HepG2 (cell line): ENCODE measurements around the gene ACSF3. TPM values are rescaled to one million over a fixed set of nuclear protein-coding genes. Genes with fewer than 3 reads are reported as not detected.

Experiments
- ATAC-seq: fragments of 200-7000 bp; cut with Tn5 transposase; 3 replicates; pipeline ENCODE4 v1.9.1; 2020; ENCODE audit warnings: mild to moderate bottlenecking, moderate library complexity
- BruUV-seq: library from RNA; stranded (reverse); fragments of 400-500 nt; replicated peaks from 2 replicates; lab custom pipeline; 2021; lab: Mats Ljungman, UMichigan
- CTCF ChIA-PET: fragments of 300-600 bp; formaldehyde crosslinking; extraction: SDS; loops from one replicate; lab custom pipeline; 2021; ENCODE audit warnings: low total read pairs, inconsistent platforms, low intra/inter-chr PET ratio; lab: Yijun Ruan, JAX
- POLR2A ChIA-PET: fragments of 350-600 bp; sonication (Branson Sonifier 250); formaldehyde crosslinking; loops from one replicate; lab custom pipeline; 2020; ENCODE audit warnings: antibody characterized with exemption, inconsistent platforms; lab: Yijun Ruan, JAX
- DNase-seq: peaks from one replicate; pipeline ENCODE4 v3.0.0-alpha.2; 2015; ENCODE audit warnings: low spot score
- FAIRE-seq: peaks from 3 replicates; lab custom pipeline; 2011; peaks lifted over from hg19 to GRCh38; lab: Jason Lieb, UNC
- H2AFZ ChIP-seq: one replicate; pipeline ENCODE4 v1.6.1; 2011; ENCODE audit warnings: low read length, inconsistent platforms
- H3K27ac ChIP-seq: fragments of 300-600 bp; 3 replicates; pipeline ENCODE4 v1.8.0; 2011; ENCODE audit warnings: mixed run types, mild to moderate bottlenecking, mixed read lengths, low read length, inconsistent platforms; ENCODE audit not compliant: insufficient read depth; ENCODE audit errors: extremely low read length
- H3K27me3 ChIP-seq, 2 experiments: fragments of 200-600 bp in 1 of 2; 2 replicates in 1 of 2; 3 replicates in 1 of 2; pipeline versions ENCODE4 v1.6.0 to v1.8.0; 2011; ENCODE audit warnings: low read length in 2 of 2, mild to moderate bottlenecking in 2 of 2, moderate library complexity in 2 of 2, inconsistent platforms in 1 of 2; ENCODE audit not compliant: insufficient read depth in 2 of 2, control insufficient read depth in 1 of 2
- H3K36me3 ChIP-seq, 2 experiments: fragments of 200-600 bp in 1 of 2; replicated peaks in 1 of 2; 2 replicates in 1 of 2; 3 replicates in 1 of 2; pipeline versions ENCODE4 v1.5.1 to v1.8.0; 2011; ENCODE audit warnings: low read length in 2 of 2, inconsistent platforms in 1 of 2; ENCODE audit not compliant: insufficient read depth in 2 of 2, control insufficient read depth in 1 of 2
- H3K4me1 ChIP-seq: 2 replicates; pipeline ENCODE4 v1.5.1; 2012; ENCODE audit warnings: low read length, inconsistent platforms; ENCODE audit not compliant: insufficient read depth
- H3K4me2 ChIP-seq: 2 replicates; pipeline ENCODE4 v1.6.0; 2011; ENCODE audit warnings: low read depth, low read length, inconsistent platforms
- H3K4me3 ChIP-seq, 3 experiments: fragments of 200-600 bp in 1 of 3; sonication (generic), shearing (Covaris generic) in 1 of 3; replicated peaks in 1 of 3; 2 replicates each; pipeline ENCODE4 v1.5.1; 2011 to 2016; ENCODE audit warnings: low read length in 3 of 3, inconsistent platforms in 2 of 3, low read depth in 2 of 3, mild to moderate bottlenecking in 2 of 3, control low read depth in 1 of 3, mixed read lengths in 1 of 3; ENCODE audit not compliant: insufficient read depth in 1 of 3
- H3K79me2 ChIP-seq: one replicate; pipeline ENCODE4 v1.6.1; 2011; ENCODE audit warnings: low read length, inconsistent platforms; ENCODE audit not compliant: insufficient read depth
- H3K9ac ChIP-seq: 2 replicates; pipeline ENCODE4 v1.6.0; 2011; ENCODE audit warnings: mild to moderate bottlenecking, low read depth, low read length, inconsistent platforms; ENCODE audit not compliant: insufficient read depth
- H3K9me3 ChIP-seq: 2 replicates; pipeline ENCODE4 v1.5.1; 2012; ENCODE audit warnings: mild to moderate bottlenecking, low read length
- H4K20me1 ChIP-seq: 2 replicates; pipeline ENCODE4 v1.6.0; 2011; ENCODE audit warnings: inconsistent platforms, mild to moderate bottlenecking, low read length, moderate library complexity; ENCODE audit not compliant: insufficient read depth
- HNRNPLL ChIP-seq: fragments of 200-400 bp; formaldehyde crosslinking; IDR thresholded peaks from 2 replicates; pipeline ENCODE4 v1.6.1; 2017; ENCODE audit warnings: mild to moderate bottlenecking, low read depth, low read length; ENCODE audit not compliant: poor library complexity, severe bottlenecking
- NRL ChIP-seq: sonication (generic); formaldehyde crosslinking; IDR thresholded peaks from 2 replicates; pipeline ENCODE4 v1.5.0; 2020; ENCODE audit warnings: missing genetic modification reagents, mild to moderate bottlenecking, moderate library complexity, borderline replicate concordance
- ZNF383 ChIP-seq: sonication (generic); formaldehyde crosslinking; IDR thresholded peaks from 2 replicates; pipeline ENCODE4 v1.4.0; 2020; ENCODE audit warnings: missing genetic modification reagents, mild to moderate bottlenecking, borderline replicate concordance
- WGBS: methylation state at CpG from one replicate; pipeline ENCODE4 v1.1.6; 2017; ENCODE audit warnings: low lambda C conversion rate; 5-methylcytosine and 5-hydroxymethylcytosine counted together
- in situ Hi-C: cut with HindIII; loops from 2 replicates; pipeline ENCODE4 v1.10.0; 2017; ENCODE audit warnings: low pct_unique_long_range_greater_than_20kb; ENCODE audit not compliant: extremely low pct_ligation_motif_present
- intact Hi-C: fragments of 100-400 bp; cut with micrococcal nuclease; formaldehyde crosslinking; loops from one replicate; pipeline ENCODE4 v1.10.0; 2022; ENCODE audit not compliant: unreplicated experiment
- polyA plus RNA-seq, 8 experiments: library from polyadenylated mRNA; depleted of rRNA in 3 of 8; stranded (reverse) in 7 of 8; unstranded in 1 of 8; fragments of >200 nt; fragmentation: Illumina TruSeq in 4 of 8; extraction: Trizol in 4 of 8; gene quantifications; 2 replicates each; pipeline versions ENCODE4 v1.2.1 to v1.2.3, GENCODE V29; 2011 to 2016; ENCODE audit warnings: low read depth in 4 of 8, missing spikeins in 1 of 8, mixed read lengths in 1 of 8; ENCODE audit not compliant: insufficient read depth in 1 of 8
- total RNA-seq, 5 experiments: library from RNA; depleted of rRNA; stranded (reverse); fragments of >200 nt; fragmentation: Illumina TruSeq; extraction: Trizol; gene quantifications; 2 replicates each; pipeline ENCODE4 v1.2.3, GENCODE V29; 2016; ENCODE audit warnings: low read depth in 1 of 5
- TF ChIP-seq, protein P1 (sequence below): sonication (generic); formaldehyde crosslinking; IDR thresholded peaks from 2 replicates; pipeline ENCODE4 v1.4.0; 2020; ENCODE audit warnings: missing genetic modification reagents
- TF ChIP-seq, protein P2 (sequence below): sonication (generic); formaldehyde crosslinking; IDR thresholded peaks from 2 replicates; pipeline ENCODE4 v1.4.0; 2020; ENCODE audit warnings: missing genetic modification reagents
- TF ChIP-seq, protein P3 (sequence below): sonication (generic); formaldehyde crosslinking; IDR thresholded peaks from 2 replicates; pipeline ENCODE4 v1.5.0; 2020; ENCODE audit warnings: mild to moderate bottlenecking, missing genetic modification reagents, moderate library complexity
- TF ChIP-seq, protein P4 (sequence below): sonication (generic); formaldehyde crosslinking; IDR thresholded peaks from 2 replicates; pipeline ENCODE4 v1.9.0; 2022; ENCODE audit warnings: missing genetic modification reagents, mild to moderate bottlenecking, borderline replicate concordance
- TF ChIP-seq, protein P5 (sequence below): sonication (generic); formaldehyde crosslinking; IDR thresholded peaks from 2 replicates; pipeline ENCODE4 v1.5.1; 2020; ENCODE audit warnings: missing genetic modification reagents, mild to moderate bottlenecking, borderline replicate concordance

The ACSF3 gene
- total and polyA plus RNA-seq, 2 of the 13 experiments (the other 11 are each of a cell fraction or from before 2014, with no cell fraction given) = 14.9 to 30.6 TPM

DNA sequence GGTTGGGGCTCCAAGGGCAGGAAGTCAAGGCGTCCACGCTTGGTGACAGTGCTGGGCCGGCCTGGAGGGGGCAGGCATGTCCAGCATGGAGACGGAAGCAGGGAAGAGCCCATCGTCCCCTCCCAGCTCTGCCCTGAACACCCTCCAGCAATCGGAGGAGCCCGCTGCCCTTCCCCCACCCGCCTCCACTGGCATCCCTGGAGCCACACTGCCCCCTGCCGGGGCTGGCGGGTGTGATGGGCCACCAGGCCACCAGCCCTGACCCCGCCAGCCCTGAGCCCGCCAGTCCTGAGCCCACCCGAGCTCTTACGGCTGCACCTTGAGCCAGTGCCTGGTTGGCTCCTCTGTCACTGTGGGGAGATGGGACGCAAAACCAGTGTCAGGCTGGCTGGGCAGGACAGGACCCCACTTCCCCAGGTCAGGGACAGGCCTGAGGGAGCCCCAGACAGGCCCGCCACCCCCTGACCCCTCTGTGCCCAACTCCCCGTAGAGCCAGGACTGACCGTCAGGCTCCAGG, 73.8 kb downstream of the ACSF3 start (continued):
- TF ChIP-seq, protein P1, sequence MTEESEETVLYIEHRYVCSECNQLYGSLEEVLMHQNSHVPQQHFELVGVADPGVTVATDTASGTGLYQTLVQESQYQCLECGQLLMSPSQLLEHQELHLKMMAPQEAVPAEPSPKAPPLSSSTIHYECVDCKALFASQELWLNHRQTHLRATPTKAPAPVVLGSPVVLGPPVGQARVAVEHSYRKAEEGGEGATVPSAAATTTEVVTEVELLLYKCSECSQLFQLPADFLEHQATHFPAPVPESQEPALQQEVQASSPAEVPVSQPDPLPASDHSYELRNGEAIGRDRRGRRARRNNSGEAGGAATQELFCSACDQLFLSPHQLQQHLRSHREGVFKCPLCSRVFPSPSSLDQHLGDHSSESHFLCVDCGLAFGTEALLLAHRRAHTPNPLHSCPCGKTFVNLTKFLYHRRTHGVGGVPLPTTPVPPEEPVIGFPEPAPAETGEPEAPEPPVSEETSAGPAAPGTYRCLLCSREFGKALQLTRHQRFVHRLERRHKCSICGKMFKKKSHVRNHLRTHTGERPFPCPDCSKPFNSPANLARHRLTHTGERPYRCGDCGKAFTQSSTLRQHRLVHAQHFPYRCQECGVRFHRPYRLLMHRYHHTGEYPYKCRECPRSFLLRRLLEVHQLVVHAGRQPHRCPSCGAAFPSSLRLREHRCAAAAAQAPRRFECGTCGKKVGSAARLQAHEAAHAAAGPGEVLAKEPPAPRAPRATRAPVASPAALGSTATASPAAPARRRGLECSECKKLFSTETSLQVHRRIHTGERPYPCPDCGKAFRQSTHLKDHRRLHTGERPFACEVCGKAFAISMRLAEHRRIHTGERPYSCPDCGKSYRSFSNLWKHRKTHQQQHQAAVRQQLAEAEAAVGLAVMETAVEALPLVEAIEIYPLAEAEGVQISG (CRISPR knock-in tag) = peak; percentile 89
- TF ChIP-seq, all 625 proteins: peak for 315

DNA sequence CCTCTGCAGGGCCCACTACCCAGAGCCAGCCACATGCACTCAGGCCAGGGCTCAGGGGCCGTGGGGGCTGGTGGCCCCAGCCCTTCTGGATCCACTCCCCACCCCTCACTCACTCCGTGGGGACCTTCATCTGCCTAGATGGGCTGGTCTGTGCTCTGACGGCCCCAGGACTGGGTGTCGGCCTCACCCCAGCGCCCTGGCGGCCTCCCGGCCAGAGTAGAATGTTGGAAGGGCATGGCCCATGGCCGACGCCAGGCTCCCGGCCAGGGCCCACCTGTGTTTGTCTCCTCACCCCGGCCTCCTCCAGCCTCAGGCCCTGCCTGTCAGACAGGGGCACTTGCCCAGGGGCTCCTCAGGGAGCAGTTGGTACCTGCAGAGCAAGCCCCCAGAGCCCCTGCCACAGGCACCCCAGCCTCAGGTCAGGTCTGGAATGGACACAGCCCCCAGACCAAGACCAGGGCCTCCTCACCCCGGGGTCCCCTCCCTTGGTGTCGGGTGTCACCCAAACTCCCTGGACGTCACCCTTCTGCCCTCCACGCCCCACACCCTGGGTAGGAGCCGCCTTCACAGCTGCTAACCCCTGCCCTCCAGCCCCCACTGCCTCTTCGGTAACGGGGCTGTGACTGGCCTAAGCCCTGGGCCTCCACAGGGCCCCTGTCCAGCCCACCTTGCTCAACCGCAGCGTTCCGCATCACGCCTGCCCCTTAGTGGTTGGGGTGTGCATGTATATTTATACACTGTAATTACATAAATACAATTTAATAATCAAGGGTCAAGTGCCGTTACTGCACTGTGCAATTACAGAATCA, 74.9 kb downstream of the ACSF3 start:
- FAIRE-seq = no peak
- H3K27ac ChIP-seq = no peak overlapping the region
- H2AFZ ChIP-seq = no peak overlapping the region
- intact Hi-C loops (loop anchor here (5.0 kb wide), 4 partner anchors 226 to 426 kb away; no protein-coding TSS in a partner anchor), in situ Hi-C loops (loop anchor here (5.0 kb wide), 3 partner anchors 231 to 411 kb away; no protein-coding TSS in a partner anchor)
- no peak overlapping the region for H3K9ac ChIP-seq
- no peaks in the 10 kb centered on the region for H3K36me3 ChIP-seq
- ChIA-PET POLR2A (no interaction called here), CTCF (interaction anchor here (1.2 to 3.4 kb wide), 3 partner anchors 227 to 329 kb away, joined by 5 to 17 read pairs (median 13); no protein-coding TSS in a partner anchor)
- 36% methylated on average over 14 of the region's 23 CpGs for WGBS
- ATAC-seq = no peak
- H3K4me3 ChIP-seq = no peak overlapping the region
- peaks cover 10% of the 10 kb centered on the region for H4K20me1 ChIP-seq
- H3K4me1 ChIP-seq = peaks cover 53% of the 10 kb centered on the region
- DNase-seq = no peak
- H3K27me3 ChIP-seq = peaks cover 37 to 80% of the 10 kb centered on the region in 2 experiments
- H3K79me2 ChIP-seq = no peaks in the 10 kb centered on the region
- H3K9me3 ChIP-seq = no peaks in the 10 kb centered on the region
- BruUV-seq = no TSS peak
- H3K4me2 ChIP-seq = no peak overlapping the region
- TF ChIP-seq, protein P2, sequence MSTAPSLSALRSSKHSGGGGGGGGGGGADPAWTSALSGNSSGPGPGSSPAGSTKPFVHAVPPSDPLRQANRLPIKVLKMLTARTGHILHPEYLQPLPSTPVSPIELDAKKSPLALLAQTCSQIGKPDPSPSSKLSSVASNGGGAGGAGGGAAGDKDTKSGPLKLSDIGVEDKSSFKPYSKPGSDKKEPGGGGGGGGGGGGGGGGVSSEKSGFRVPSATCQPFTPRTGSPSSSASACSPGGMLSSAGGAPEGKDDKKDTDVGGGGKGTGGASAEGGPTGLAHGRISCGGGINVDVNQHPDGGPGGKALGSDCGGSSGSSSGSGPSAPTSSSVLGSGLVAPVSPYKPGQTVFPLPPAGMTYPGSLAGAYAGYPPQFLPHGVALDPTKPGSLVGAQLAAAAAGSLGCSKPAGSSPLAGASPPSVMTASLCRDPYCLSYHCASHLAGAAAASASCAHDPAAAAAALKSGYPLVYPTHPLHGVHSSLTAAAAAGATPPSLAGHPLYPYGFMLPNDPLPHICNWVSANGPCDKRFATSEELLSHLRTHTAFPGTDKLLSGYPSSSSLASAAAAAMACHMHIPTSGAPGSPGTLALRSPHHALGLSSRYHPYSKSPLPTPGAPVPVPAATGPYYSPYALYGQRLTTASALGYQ (CRISPR knock-in tag) = no peak
- TF ChIP-seq, protein P3, sequence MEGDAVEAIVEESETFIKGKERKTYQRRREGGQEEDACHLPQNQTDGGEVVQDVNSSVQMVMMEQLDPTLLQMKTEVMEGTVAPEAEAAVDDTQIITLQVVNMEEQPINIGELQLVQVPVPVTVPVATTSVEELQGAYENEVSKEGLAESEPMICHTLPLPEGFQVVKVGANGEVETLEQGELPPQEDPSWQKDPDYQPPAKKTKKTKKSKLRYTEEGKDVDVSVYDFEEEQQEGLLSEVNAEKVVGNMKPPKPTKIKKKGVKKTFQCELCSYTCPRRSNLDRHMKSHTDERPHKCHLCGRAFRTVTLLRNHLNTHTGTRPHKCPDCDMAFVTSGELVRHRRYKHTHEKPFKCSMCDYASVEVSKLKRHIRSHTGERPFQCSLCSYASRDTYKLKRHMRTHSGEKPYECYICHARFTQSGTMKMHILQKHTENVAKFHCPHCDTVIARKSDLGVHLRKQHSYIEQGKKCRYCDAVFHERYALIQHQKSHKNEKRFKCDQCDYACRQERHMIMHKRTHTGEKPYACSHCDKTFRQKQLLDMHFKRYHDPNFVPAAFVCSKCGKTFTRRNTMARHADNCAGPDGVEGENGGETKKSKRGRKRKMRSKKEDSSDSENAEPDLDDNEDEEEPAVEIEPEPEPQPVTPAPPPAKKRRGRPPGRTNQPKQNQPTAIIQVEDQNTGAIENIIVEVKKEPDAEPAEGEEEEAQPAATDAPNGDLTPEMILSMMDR (CRISPR knock-in tag) = 0 out of 2 replicates have a peak, but pooled peaks have one; percentile 17
- TF ChIP-seq ZNF383 (CRISPR knock-in tag) (0 out of 2 replicates have a peak, but pooled peaks have one; percentile 27), NRL (no peak), HNRNPLL (peak; percentile 12)
- TF ChIP-seq, protein P4, sequence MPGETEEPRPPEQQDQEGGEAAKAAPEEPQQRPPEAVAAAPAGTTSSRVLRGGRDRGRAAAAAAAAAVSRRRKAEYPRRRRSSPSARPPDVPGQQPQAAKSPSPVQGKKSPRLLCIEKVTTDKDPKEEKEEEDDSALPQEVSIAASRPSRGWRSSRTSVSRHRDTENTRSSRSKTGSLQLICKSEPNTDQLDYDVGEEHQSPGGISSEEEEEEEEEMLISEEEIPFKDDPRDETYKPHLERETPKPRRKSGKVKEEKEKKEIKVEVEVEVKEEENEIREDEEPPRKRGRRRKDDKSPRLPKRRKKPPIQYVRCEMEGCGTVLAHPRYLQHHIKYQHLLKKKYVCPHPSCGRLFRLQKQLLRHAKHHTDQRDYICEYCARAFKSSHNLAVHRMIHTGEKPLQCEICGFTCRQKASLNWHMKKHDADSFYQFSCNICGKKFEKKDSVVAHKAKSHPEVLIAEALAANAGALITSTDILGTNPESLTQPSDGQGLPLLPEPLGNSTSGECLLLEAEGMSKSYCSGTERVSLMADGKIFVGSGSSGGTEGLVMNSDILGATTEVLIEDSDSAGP (CRISPR knock-in tag) = 0 out of 2 replicates have a peak, but pooled peaks have one; percentile 16
- TF ChIP-seq, protein P5, sequence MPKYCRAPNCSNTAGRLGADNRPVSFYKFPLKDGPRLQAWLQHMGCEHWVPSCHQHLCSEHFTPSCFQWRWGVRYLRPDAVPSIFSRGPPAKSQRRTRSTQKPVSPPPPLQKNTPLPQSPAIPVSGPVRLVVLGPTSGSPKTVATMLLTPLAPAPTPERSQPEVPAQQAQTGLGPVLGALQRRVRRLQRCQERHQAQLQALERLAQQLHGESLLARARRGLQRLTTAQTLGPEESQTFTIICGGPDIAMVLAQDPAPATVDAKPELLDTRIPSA = 0 out of 2 replicates have a peak, but pooled peaks have one; percentile 41
